Central memory CD8-positive, alpha-beta T cell (primary cell): ENCODE data around the gene TCF23.
"Not testable (repeated sequence)": the region's sequence is repeated elsewhere in the genome, so short reads cannot be mapped to it uniquely, and the experiment has no call there.

ENCODE experiments used
- ATAC-seq: fragments of 150-1000 bp; cut with Tn5 transposase; replicated peaks from 2 replicates; pipeline ENCODE4 v1.10.0; 2022; ENCODE audit warnings: mild to moderate bottlenecking, moderate FRiP score, moderate number of reproducible peaks; ENCODE audit not compliant: poor library complexity, severe bottlenecking; ENCODE audit errors: extremely low read depth
- DNase-seq, 2 donors: peaks; one replicate each; pipeline ENCODE4 v3.0.0; 2021; ENCODE audit warnings: low spot score in 2 of 2
- H3K27ac Mint-ChIP-seq: one replicate; pipeline ENCODE4 v1.8.0; 2022; ENCODE audit warnings: low read depth, mild to moderate bottlenecking, moderate library complexity, mixed read lengths
- H3K27me3 Mint-ChIP-seq: one replicate; pipeline ENCODE4 v1.8.0; 2022; ENCODE audit warnings: mixed read lengths
- H3K36me3 Mint-ChIP-seq: one replicate; pipeline ENCODE4 v1.8.0; 2022; ENCODE audit warnings: mild to moderate bottlenecking, moderate library complexity, mixed read lengths; ENCODE audit not compliant: insufficient read depth
- H3K4me1 Mint-ChIP-seq: one replicate; pipeline ENCODE4 v1.8.0; 2022; ENCODE audit warnings: mixed read lengths
- H3K4me3 Mint-ChIP-seq: one replicate; pipeline ENCODE4 v1.8.0; 2022; ENCODE audit warnings: mild to moderate bottlenecking, moderate library complexity, mixed read lengths
- H3K9me3 Mint-ChIP-seq: one replicate; pipeline ENCODE4 v1.8.0; 2022; ENCODE audit warnings: mixed read lengths

TCF23 gene

GRCh38 chr2:27171351-27171848, 22.6 kb downstream of the TCF23 start:
- peaks cover 2% of the 10 kb centered on the region for H3K36me3 Mint-ChIP-seq
- no peaks in the 10 kb centered on the region for H3K9me3 Mint-ChIP-seq
- no peak overlapping the region for H3K4me3 Mint-ChIP-seq
- DNase-seq: no peak
- H3K27ac Mint-ChIP-seq: no peak overlapping the region
- H3K27me3 Mint-ChIP-seq: no peaks in the 10 kb centered on the region
- no peak for ATAC-seq
- H3K4me1 Mint-ChIP-seq: no peaks in the 10 kb centered on the region

DNA sequence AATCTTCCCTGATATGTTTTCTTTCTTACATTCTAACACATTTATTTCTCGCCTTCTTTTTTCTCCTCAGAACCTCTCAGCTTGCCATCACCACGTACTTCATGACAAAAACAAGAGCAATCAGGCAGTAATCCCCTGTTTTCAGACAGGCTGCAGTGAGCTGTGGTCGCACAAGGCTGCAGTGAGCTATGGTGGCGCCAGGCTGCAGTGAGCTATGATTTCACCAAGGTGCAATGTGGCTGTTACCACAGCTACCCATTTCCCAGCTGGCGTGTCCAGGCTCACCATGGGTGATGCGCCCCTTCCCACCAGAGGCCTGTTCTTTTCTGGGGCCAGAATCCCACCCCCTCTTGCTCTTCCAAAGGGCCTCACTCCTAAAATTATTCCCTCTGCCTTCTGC, 25.8 kb downstream of the TCF23 start:
- H3K4me1 Mint-ChIP-seq: no peaks in the 10 kb centered on the region
- peaks cover 12% of the 10 kb centered on the region for H3K27me3 Mint-ChIP-seq
- no peak overlapping the region for H3K27ac Mint-ChIP-seq
- H3K4me3 Mint-ChIP-seq: no peak overlapping the region
- DNase-seq (no peak), ATAC-seq (no peak)
- no peaks in the 10 kb centered on the region for H3K9me3 Mint-ChIP-seq
- H3K36me3 Mint-ChIP-seq: peaks cover 2% of the 10 kb centered on the region

DNA sequence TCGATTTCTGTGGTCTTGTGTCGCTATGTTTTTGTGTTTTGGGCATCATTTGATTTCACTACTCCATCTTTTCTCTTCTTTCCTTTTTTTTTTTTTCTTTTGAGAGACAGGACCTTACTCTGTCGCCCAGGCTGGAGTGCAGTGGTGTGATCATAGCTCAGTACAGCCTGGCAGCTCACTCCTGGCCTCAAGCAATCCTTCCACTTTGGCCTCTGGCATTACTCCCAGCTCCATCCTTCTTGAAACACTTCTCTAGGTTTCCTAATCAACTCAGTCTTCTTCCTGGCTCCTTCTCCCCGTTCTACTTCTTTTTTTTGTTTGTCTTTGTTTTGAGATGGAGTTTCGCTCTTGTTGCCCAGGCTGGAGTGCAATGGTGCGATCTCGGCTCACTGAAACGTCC, 26.5 kb downstream of the TCF23 start:
- no peak for DNase-seq
- Mint-ChIP-seq H3K4me3 (no peak overlapping the region), H3K4me1 (no peaks in the 10 kb centered on the region), H3K36me3 (peaks cover 2% of the 10 kb centered on the region), H3K27me3 (peaks cover 19% of the 10 kb centered on the region), H3K27ac (no peak overlapping the region), H3K9me3 (no peaks in the 10 kb centered on the region)
- no peak for ATAC-seq

- DNase-seq, H3K4me1 Mint-ChIP-seq, H3K4me3 Mint-ChIP-seq, H3K9me3 Mint-ChIP-seq, ATAC-seq, H3K36me3 Mint-ChIP-seq, H3K27ac Mint-ChIP-seq: not testable (repeated sequence)
- peaks cover 23% of the 10 kb centered on the region for H3K27me3 Mint-ChIP-seq
Measured at GRCh38 chr2:27175781-27176180, 27.0 kb downstream of the TCF23 start.

- no peak for ATAC-seq
- no peaks in the 10 kb centered on the region for H3K36me3 Mint-ChIP-seq
- H3K9me3 Mint-ChIP-seq: no peaks in the 10 kb centered on the region
- H3K4me3 Mint-ChIP-seq: no peak overlapping the region
- H3K27ac Mint-ChIP-seq: no peak overlapping the region
- peaks cover 42% of the 10 kb centered on the region for H3K27me3 Mint-ChIP-seq
- H3K4me1 Mint-ChIP-seq: no peaks in the 10 kb centered on the region
- DNase-seq: no peak
Measured at GRCh38 chr2:27177441-27178351, 28.9 kb downstream of the TCF23 start.

- H3K4me3 Mint-ChIP-seq: no peak overlapping the region
- peaks cover 49% of the 10 kb centered on the region for H3K27me3 Mint-ChIP-seq
- no peaks in the 10 kb centered on the region for H3K4me1 Mint-ChIP-seq
- DNase-seq: no peak
- no peaks in the 10 kb centered on the region for H3K36me3 Mint-ChIP-seq
- no peaks in the 10 kb centered on the region for H3K9me3 Mint-ChIP-seq
- no peak overlapping the region for H3K27ac Mint-ChIP-seq
- no peak for ATAC-seq
Measured at GRCh38 chr2:27178469-27178868, 29.7 kb downstream of the TCF23 start.

GRCh38 chr2:27179344-27180000, 30.7 kb downstream of the TCF23 start:
- no peak overlapping the region for H3K4me3 Mint-ChIP-seq
- H3K27ac Mint-ChIP-seq: no peak overlapping the region
- peaks cover 59% of the 10 kb centered on the region for H3K27me3 Mint-ChIP-seq
- no peak for DNase-seq
- ATAC-seq: no peak
- H3K36me3 Mint-ChIP-seq: no peaks in the 10 kb centered on the region
- H3K9me3 Mint-ChIP-seq: no peaks in the 10 kb centered on the region
- no peaks in the 10 kb centered on the region for H3K4me1 Mint-ChIP-seq

DNA sequence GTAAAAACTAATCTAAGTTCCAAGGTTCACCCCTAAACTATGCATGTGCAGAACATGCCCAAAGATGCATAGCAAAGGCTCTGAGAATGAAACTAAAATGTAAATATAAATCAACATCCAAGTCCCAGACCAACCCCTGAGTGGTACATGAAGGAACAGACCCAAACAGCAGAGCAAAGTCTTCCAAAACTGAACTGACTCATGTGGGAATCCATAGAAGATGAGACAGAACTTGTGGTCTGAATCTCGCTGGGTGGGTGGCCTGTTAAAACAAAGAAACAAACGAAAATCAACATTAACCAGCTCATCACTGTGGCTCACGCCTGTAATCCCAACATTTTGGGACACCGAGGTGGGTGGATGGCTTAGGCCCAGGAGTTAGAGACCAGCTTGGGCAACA, 33.5 kb downstream of the TCF23 start:
- Mint-ChIP-seq H3K4me3 (no peak overlapping the region), H3K9me3 (no peaks in the 10 kb centered on the region), H3K27me3 (peaks cover 81% of the 10 kb centered on the region), H3K27ac (no peak overlapping the region), H3K36me3 (no peaks in the 10 kb centered on the region), H3K4me1 (no peaks in the 10 kb centered on the region)
- DNase-seq (no peak), ATAC-seq (no peak)

GRCh38 chr2:27184115-27184514, 35.3 kb downstream of the TCF23 start:
- Mint-ChIP-seq H3K9me3 (no peaks in the 10 kb centered on the region), H3K4me1 (no peaks in the 10 kb centered on the region), H3K36me3 (no peaks in the 10 kb centered on the region), H3K4me3 (no peak overlapping the region), H3K27ac (no peak overlapping the region), H3K27me3 (peaks cover 75% of the 10 kb centered on the region)
- ATAC-seq (no peak), DNase-seq (no peak)

GRCh38 chr2:27185331-27186026, 36.7 kb downstream of the TCF23 start:
- ATAC-seq (no peak), DNase-seq (no peak)
- H3K4me1 Mint-ChIP-seq: no peaks in the 10 kb centered on the region
- no peaks in the 10 kb centered on the region for H3K9me3 Mint-ChIP-seq
- peaks cover 61% of the 10 kb centered on the region for H3K27me3 Mint-ChIP-seq
- H3K4me3 Mint-ChIP-seq: no peak overlapping the region
- no peaks in the 10 kb centered on the region for H3K36me3 Mint-ChIP-seq
- no peak overlapping the region for H3K27ac Mint-ChIP-seq

DNA sequence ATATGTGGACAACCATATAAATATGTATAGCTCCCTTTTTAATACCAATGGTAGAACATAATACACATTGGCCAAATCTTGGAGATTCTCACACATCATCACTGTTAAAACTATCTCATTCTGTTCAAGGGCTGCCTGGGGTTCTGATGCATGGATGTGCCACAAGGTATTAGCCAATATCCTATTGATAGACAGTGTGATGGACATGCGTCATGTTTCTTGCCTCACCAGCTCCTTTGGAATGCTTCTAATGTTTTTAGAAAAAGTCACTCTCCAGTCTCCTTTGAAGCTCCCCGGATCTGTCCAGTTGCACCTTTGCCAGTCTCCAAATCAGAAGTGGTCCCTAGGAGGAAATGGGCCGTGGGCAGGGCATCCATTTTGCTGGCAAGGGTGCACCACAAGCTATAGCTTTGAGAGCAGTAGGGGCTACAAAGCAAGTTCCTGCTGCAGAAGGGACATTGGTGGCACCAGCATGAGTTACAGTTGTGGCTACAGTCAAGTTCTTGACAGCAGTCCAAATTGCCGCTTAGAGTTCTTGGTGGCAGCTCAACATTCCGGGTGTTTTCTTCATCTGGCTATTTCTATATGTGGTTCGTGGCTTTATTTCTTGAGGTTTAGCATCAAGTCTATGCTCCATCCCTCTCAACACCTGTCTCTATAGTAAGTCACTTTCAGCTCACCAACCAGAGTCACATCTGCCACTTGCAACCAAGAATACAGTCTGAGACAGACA, 38.0 kb downstream of the TCF23 start:
- ATAC-seq (no peak), DNase-seq (no peak)
- peaks cover 2% of the 10 kb centered on the region for H3K36me3 Mint-ChIP-seq
- no peak overlapping the region for H3K27ac Mint-ChIP-seq
- no peaks in the 10 kb centered on the region for H3K9me3 Mint-ChIP-seq
- H3K4me3 Mint-ChIP-seq: no peak overlapping the region
- no peaks in the 10 kb centered on the region for H3K4me1 Mint-ChIP-seq
- H3K27me3 Mint-ChIP-seq: peaks cover 48% of the 10 kb centered on the region

- Mint-ChIP-seq H3K27me3 (peaks cover 17% of the 10 kb centered on the region), H3K27ac (no peak overlapping the region), H3K4me1 (no peaks in the 10 kb centered on the region), H3K36me3 (peaks cover 2% of the 10 kb centered on the region), H3K4me3 (no peak overlapping the region), H3K9me3 (no peaks in the 10 kb centered on the region)
- ATAC-seq (no peak), DNase-seq (no peak)
Measured at GRCh38 chr2:27189989-27190388, 41.2 kb downstream of the TCF23 start.
